GM03348 (cell line): Measurements from ENCODE around the gene MEF2C.
"Not testable (repeated sequence)": the region's sequence is repeated elsewhere in the genome, so short reads cannot be mapped to it uniquely, and the experiment has no call there.

Experiments used
- DNase-seq: peaks from one replicate; pipeline ENCODE4 v3.0.0; 2012; ENCODE audit warnings: low spot score

MEF2C gene

DNA sequence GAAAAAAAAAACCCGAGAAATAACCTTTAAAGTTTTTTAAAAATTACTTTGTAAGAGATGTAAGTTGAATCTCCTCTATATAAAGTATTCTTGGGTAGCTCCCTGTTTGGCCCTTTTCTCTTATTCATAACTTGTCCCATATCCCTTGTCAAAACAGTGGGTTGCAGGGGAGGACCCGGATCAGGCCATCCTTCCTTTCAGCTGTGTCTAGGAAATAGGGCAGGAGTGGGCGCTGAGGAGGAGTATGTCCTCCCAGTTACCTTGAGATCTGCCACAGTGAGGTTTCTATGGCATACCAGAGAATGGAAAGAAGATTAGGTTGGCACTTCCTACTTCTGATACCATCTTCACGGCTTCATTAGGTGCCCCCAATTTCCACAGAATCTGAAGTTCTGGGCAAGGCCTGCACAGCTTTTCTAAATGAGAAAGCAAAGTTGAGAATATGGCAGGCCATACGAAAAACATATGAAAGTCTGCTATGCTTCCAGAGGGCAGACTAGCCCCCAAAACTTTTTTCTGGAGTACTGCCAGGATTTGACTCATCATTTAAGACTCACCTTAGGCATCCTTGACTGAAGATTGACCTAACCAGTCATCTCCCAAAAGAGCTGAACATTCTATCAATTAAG is 20.3 kb downstream of the MEF2C start:
- DNase-seq: no peak

GRCh38 chr5:88861231-88861630 is 21.8 kb downstream of the MEF2C start:
- no peak for DNase-seq

DNA sequence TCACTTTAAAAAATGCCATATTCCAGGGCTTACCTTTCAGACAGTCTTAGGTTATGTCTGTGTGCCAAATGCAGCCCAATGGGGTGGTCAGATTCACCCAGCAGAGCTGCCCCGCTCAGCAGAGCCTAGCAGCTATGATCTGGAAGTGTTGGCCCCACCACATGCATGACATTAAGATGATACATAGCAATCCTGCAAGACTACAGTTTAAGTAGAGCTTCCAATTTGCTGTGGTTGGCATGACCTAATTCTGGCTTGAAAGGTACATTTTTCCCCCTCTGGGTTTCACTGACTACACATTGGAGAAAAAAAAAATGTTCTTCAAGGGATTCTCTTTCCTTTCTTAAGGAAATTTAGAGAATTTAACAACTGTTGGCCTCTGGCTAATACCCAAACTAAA is 22.5 kb downstream of the MEF2C start:
- DNase-seq: peak; percentile 56

DNA sequence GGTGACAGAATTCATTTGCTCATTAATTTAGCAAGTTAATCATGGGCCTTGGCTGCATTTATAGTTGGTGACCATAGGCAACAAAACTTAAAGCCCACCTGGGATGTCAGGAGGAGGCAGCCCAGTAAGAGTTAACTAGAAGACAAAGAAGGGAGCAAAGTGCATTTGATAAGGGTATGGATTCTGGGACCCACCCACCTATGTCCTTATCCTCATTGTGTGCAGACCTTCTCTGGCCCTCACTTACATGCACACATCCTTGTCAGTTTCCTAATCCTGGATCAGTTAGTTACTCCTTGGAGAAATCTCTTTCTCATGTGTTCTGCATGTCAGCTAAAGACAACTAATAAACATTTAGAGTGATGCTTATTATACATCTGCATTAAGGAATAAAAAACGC is 24.6 kb downstream of the MEF2C start:
- DNase-seq: no peak

- DNase-seq: not testable (repeated sequence)
These were observed 26.6 kb downstream of the MEF2C start for GRCh38 chr5:88856381-88856780.

- no peak for DNase-seq
These were observed 28.2 kb downstream of the MEF2C start for GRCh38 chr5:88854769-88855168.

GRCh38 chr5:88847420-88847819 is 35.6 kb downstream of the MEF2C start:
- DNase-seq: no peak

GRCh38 chr5:88846434-88846833 is 36.5 kb downstream of the MEF2C start:
- no peak for DNase-seq

DNA sequence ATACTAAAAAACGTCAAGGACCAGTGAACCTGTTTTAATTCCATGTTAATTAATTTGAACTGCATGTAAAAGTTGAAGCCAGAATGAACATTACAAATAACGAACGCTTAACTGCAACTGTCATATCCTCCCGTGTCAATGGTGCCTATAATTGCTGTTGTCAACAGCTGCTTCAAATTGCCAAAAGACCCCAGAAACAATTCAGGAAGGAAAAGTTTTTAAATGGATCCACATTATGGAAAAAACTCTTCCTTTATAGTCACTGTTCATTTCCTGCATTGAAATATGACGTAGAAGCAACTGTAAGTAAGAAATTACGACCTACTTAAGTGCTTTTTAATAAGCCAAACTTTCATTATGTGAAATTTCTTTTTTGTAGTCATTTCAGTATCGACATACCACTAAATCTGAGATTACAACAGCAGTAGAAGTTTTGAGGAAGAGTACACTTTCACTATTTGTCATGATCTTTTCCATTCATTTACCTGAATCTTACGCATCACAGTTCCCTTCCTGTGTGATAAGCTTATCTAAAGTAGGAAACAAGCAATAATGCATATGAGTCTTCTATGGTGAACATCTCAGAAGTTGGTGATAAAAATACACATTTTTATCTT is 37.8 kb downstream of the MEF2C start:
- DNase-seq: no peak

- DNase-seq: no peak
These were observed 40.2 kb downstream of the MEF2C start for GRCh38 chr5:88842784-88843183.

- DNase-seq: no peak
These were observed 41.8 kb downstream of the MEF2C start for GRCh38 chr5:88841212-88841611.

GRCh38 chr5:88840495-88840894 is 42.5 kb downstream of the MEF2C start:
- no peak for DNase-seq

- no peak for DNase-seq
These were observed 43.7 kb downstream of the MEF2C start for GRCh38 chr5:88839238-88839637.

GRCh38 chr5:88838500-88838899 is 44.5 kb downstream of the MEF2C start:
- DNase-seq: no peak

- no peak for DNase-seq
These were observed 45.2 kb downstream of the MEF2C start for GRCh38 chr5:88837817-88838216.

DNA sequence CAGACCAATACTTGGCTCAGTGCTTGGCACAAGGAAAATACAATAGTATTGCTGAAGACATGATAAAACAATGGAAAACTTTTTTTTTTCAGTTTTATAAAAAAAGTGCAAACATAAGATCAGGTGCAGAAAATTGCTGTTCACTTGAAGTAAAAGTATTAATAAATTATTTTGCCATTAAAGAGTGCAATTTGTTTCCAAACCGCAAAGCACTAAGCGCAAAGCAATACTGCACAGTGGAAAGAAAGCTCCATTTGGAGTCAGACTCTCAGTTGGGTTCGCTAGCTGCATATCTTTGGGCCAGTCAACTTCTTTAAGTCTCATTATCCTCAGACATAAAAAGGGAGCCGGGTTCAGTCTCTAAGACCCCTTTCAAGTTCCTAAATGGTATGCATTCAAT is 45.8 kb downstream of the MEF2C start:
- DNase-seq: no peak

DNA sequence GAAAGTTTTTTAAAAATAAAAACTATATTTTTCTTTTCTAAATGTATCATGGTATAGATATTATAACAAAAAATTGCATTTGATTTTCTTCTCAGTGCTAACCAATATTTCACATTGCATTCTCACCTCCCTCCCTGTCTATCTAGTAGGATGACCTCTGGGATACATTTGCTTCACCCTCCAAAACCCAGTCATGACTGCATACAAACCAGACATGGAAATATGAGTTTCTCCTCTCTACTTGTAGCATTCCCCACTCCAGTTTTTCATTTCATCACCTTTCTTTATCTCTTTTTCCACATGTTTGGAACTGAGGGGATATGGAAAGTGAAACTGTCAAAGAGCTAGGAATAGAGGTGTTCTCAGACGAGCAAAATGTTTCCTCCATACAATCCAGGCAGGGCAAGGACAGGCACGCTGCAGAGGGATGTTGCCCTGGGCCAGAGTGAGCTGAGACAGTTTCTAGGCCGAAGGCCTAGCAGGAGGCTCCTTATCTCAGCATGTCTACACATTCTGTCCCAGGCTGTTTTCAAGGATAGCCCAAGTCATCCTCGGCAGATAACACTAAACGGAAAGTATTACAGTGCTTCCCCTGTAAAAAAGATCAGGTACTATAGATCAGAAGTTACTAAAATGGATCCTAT is 46.7 kb downstream of the MEF2C start:
- no peak for DNase-seq

DNA sequence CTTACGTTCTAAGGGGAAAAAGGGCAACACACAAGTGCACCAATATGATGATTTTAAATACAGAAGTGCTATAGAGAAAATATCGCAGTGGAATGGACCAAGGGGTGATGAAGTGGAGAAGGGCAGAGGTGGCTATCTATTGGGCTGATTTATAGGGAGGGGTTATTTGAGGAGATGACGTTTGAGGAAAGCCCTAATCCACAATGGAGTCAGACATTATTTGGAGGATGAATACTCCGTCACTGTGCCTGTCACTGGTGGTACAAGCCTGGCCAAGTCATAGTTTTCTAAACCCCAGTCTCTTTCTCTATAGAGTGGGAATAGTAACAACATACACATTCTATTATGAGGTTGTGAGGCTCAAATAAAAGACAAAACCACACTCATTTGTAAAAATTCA is 48.5 kb downstream of the MEF2C start:
- no peak for DNase-seq

DNA sequence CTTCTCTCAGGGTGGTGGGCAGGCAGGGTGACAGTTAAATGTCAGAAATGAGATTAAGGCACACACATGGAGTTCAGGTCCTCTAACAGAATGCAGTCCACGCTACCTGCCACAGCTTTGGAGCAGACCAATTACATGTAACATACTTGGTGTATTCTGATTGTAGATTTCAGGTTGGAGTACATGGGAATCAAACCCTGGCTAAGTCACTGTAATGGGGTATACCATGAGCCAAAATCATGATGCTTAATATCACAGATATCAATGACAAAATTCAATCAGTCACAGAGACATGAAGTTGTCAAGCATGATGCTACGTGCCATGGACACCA is 48.9 kb downstream of the MEF2C start:
- no peak for DNase-seq

GRCh38 chr5:88833371-88834130 is 49.4 kb downstream of the MEF2C start:
- peak; percentile 45 for DNase-seq

GRCh38 chr5:88831816-88832215 is 51.2 kb downstream of the MEF2C start:
- DNase-seq: no peak

DNA sequence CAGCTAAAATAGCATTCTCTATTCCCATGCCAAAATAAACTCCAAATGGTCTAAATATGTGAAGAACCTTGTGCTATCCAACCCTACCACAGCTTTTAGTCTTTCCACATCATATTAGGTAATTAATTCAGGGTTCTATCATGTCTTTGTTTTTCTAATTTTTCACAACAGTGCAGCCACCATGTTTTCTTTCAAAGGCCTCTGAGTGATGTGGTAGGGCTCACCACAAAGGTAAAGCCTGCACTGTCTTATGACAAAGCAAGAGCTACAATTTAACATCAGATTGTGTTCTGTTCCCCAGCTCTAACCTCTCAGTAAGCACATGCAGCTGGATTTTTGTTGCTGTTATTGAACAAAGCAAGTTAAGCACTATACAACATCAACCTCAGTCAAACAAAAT is 52.4 kb downstream of the MEF2C start:
- DNase-seq: no peak

DNA sequence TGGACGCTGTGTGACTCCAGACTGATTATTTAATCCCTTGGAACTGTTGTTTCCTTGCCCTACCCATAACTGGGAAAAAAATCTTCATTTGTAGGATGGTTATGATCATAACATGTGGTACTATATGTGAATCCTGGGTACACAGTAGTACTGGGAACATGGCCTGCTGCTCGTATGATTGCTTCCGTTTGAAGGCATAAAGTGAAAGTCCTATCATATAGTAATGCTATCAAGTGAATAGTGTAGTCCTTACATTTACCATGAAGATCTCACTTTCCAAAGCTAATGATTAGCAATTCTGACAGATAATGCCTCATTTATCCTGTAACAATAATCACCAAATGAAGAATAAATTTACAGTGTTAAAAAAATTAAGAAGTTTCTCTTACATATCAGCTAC is 53.2 kb downstream of the MEF2C start:
- DNase-seq: peak; percentile 8
